CD4-positive, CD25-positive, alpha-beta regulatory T cell (primary cell): ENCODE data around the gene GRHL1. TPM values are rescaled to one million over a fixed set of nuclear protein-coding genes. Genes with fewer than 3 reads are reported as not detected.
A peak's percentile ranks its signal among the peaks of the same experiment; 100 is the strongest.

Source experiments
- ATAC-seq, 2 donors: fragments of 150-1000 bp; cut with Tn5 transposase; one replicate each; pipeline ENCODE4 v1.10.0; 2021; ENCODE audit warnings: low read depth in 2 of 2, moderate number of reproducible peaks in 2 of 2, moderate library complexity in 1 of 2
- DNase-seq, 3 donors: peaks; one replicate each; pipeline versions ENCODE4 v3.0.0 to v3.0.0-alpha.2; 2012 to 2022; ENCODE audit warnings: mixed read lengths in 1 of 3
- H3K27ac ChIP-seq: one replicate; pipeline ENCODE4 v1.7.0; 2013; ENCODE audit warnings: mild to moderate bottlenecking, low read length; ENCODE audit not compliant: insufficient read depth, poor library complexity, severe bottlenecking
- H3K27me3 ChIP-seq: one replicate; pipeline ENCODE4 v1.7.0; 2013; ENCODE audit warnings: low read length; ENCODE audit not compliant: control insufficient read depth, insufficient read depth
- H3K36me3 ChIP-seq: one replicate; pipeline ENCODE4 v1.7.0; 2013; ENCODE audit warnings: mild to moderate bottlenecking, low read length, moderate library complexity; ENCODE audit not compliant: control insufficient read depth, insufficient read depth
- H3K4me1 ChIP-seq: 2 replicates; pipeline ENCODE4 v1.7.0; 2013; ENCODE audit warnings: mild to moderate bottlenecking, low read length; ENCODE audit not compliant: insufficient read depth, control insufficient read depth, poor library complexity, severe bottlenecking
- H3K4me3 ChIP-seq: one replicate; pipeline ENCODE4 v1.7.0; 2013; ENCODE audit warnings: low read depth, mild to moderate bottlenecking, low read length, moderate library complexity
- H3K9me3 ChIP-seq, 2 experiments: 1 replicate in 1 of 2; 2 replicates in 1 of 2; pipeline ENCODE4 v1.7.0; 2013; ENCODE audit warnings: low read length in 2 of 2, mild to moderate bottlenecking in 1 of 2, moderate library complexity in 1 of 2; ENCODE audit not compliant: control insufficient read depth in 2 of 2
- H3K27ac Mint-ChIP-seq, 3 donors: one replicate each; pipeline ENCODE4 v1.8.0; 2020 to 2022; ENCODE audit warnings: mild to moderate bottlenecking in 3 of 3, mixed read lengths in 3 of 3, moderate library complexity in 2 of 3
- H3K27me3 Mint-ChIP-seq: one replicate; pipeline ENCODE4 v1.8.0; 2022; ENCODE audit warnings: mild to moderate bottlenecking, mixed read lengths
- H3K36me3 Mint-ChIP-seq: one replicate; pipeline ENCODE4 v1.8.0; 2020; ENCODE audit warnings: mixed read lengths
- H3K4me1 Mint-ChIP-seq, 4 donors: one replicate each; pipeline ENCODE4 v1.8.0; 2020 to 2022; ENCODE audit warnings: mixed read lengths in 4 of 4, mild to moderate bottlenecking in 1 of 4
- H3K4me3 Mint-ChIP-seq, 4 donors: one replicate each; pipeline ENCODE4 v1.8.0; 2020 to 2022; ENCODE audit warnings: mild to moderate bottlenecking in 4 of 4, mixed read lengths in 4 of 4, moderate library complexity in 3 of 4
- H3K9me3 Mint-ChIP-seq, 7 donors: one replicate each; pipeline ENCODE4 v1.8.0; 2020 to 2022; ENCODE audit warnings: mixed read lengths in 7 of 7, mild to moderate bottlenecking in 3 of 7, moderate library complexity in 2 of 7
- polyA plus RNA-seq, 4 donors: library from polyadenylated mRNA; unstranded; fragments of 300-500 nt; fragmentation: Illumina TruSeq; gene quantifications; one replicate each; pipeline ENCODE4 v1.2.3, GENCODE V29; 2021
- total RNA-seq: library from RNA; stranded (reverse); gene quantifications from one replicate; pipeline ENCODE4 v1.2.3, GENCODE V29; 2022

Gene GRHL1
- total and polyA plus RNA-seq, 5 donors from 2014 or later: 0.06 to 1.8 (median 0.24) TPM; not detected in 1

DNA sequence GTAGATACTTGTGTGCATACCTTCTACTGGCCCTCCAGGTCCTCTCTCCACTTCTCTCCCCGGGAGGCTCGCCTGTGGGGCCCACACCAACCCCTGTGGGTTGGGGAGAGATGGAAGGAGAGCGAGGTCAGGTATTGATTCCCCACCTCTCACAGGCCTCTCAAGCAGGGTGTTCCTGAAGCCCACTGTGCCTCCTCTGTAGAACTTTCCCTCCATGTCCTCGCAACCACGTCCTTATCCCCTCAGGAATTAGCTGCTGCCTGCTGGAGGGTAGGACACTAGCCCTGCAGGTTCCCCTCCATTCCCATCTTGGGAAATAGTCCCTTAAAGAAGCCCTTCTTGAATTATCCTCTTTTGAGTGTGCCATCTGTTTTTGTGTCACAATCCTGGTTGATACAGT is 52.9 kb downstream of the GRHL1 start:
- Mint-ChIP-seq H3K4me3 (no peak overlapping the region), H3K9me3 (peaks cover 0 to 3% (median 0%) of the 10 kb centered on the region in 7 donors), H3K4me1 (peaks cover 6 to 28% (median 17%) of the 10 kb centered on the region in 4 donors), H3K27ac (peak overlapping the region; percentile 21 to 47 (median 34)), H3K36me3 (no peaks in the 10 kb centered on the region), H3K27me3 (peaks cover 7% of the 10 kb centered on the region)
- H3K27me3 ChIP-seq: no peaks in the 10 kb centered on the region
- no peaks in the 10 kb centered on the region for H3K9me3 ChIP-seq
- H3K27ac ChIP-seq: no peak overlapping the region
- DNase-seq (no peak), ATAC-seq (no peak)
- H3K36me3 ChIP-seq: no peaks in the 10 kb centered on the region
- H3K4me1 ChIP-seq: peaks cover 15% of the 10 kb centered on the region
- no peak overlapping the region for H3K4me3 ChIP-seq

DNA sequence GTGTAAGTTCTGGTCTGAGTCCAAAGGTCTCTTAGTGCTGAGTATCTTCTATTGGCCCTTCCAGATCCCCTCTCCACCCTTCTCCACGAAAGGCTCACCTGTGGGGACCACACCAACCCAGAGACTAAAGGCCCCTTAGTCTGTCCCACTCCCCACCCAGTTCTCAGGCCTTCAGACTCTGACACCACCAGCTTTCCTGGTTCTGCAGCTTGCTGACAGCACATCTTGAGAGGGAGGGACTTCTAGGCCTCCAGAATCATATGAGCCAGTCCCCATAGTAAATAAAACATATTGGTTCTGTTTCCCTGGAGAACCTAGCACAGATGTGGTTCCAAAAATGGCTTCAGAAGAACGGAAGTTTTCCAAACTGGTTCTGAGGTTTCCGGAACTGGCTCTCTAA is 53.3 kb downstream of the GRHL1 start:
- peaks cover 15% of the 10 kb centered on the region for H3K4me1 ChIP-seq
- Mint-ChIP-seq H3K4me1 (peaks cover 6 to 28% (median 17%) of the 10 kb centered on the region in 4 donors), H3K9me3 (peaks cover 0 to 3% (median 0%) of the 10 kb centered on the region in 7 donors), H3K36me3 (no peaks in the 10 kb centered on the region), H3K4me3 (no peak overlapping the region), H3K27ac (peak overlapping the region in 2 of 3 donors; percentile 21 to 47), H3K27me3 (peaks cover 7% of the 10 kb centered on the region)
- ATAC-seq (no peak), DNase-seq (no peak)
- H3K9me3 ChIP-seq: no peaks in the 10 kb centered on the region
- no peak overlapping the region for H3K27ac ChIP-seq
- no peaks in the 10 kb centered on the region for H3K36me3 ChIP-seq
- H3K4me3 ChIP-seq: no peak overlapping the region
- no peaks in the 10 kb centered on the region for H3K27me3 ChIP-seq

DNA sequence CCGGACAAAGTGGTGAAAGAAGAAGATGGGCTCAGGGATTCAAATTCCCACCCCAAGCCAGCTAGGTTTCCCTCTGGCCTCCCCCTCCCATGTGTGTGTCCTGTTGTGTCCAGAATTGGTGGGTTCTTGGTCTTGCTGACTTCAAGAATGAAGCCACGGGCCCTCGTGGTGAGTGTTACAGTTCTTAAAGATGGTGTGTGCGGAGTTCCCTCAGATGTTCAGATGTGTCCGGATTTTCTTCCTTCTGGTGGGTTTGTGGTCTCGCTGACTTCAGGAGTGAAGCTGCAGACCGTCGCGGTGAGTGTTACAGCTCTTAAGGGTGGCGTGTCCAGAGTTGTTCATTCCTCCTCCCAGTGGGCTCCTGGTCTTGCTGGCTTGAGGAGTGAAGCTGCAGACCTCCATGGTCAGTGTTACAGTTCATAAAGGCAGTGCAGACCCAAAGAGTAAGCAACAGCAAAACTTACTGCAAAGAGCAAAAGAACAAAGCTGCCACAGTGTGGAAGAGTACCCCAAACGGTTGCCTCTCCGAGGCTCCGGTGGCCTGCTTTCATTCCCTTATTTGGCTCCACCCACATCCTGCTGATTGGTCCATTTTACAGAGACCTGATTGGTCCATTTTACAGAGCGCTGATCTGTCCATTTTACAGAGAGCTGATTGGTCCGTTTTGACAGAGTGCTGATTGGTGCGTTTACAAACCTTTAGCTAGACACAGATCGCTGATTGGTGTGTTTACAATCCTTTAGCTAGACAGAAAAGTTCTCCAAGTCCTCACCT is 54.2 kb downstream of the GRHL1 start:
- H3K27ac ChIP-seq: no peak overlapping the region

DNA sequence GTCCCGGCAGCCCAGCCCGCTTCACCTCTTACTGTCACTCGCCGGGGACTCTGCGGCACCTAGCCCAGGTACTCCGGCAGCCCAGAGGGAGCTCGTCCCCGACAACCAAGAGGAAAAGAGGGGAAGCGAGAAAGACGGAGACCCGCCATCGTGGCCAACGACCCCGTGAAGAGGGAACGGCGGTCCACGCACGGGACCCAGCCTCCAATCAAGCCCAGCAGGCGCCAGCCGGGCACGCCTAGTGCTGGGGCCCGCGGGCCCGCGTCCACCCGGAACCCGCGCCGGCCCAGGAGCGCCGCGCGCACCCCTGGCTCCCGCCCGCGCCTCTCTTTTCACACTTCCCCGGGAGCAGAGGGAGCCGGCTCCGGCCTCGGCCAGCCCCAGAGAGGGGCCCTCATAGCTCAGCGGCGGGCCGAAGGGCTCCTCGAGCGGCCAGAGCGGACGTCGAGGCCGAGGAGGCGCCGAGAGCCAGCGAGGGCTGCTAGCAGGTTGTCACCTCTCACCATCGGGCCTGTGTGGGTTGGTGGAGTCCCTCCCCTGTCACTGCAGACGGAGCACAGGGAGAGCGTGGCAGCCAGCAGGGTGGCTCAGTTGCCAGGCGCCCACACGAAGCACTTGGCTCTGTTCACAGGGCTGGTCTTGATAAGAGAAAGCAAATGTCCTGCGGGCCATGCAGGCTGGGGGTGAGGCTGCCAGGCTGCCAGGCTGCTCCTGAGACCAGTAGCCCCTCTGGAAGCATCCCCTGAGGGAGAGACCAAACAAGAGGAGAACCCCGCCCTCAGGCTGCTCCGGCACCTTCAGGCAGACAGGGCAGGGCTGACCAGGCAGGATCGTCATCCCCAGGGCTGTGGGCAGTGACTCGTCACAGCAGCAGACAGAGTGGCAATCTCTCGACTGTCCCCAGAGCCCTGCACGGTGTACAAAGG is 55.0 kb downstream of the GRHL1 start:
- ATAC-seq (no peak), DNase-seq (no peak)
- no peak overlapping the region for H3K4me3 Mint-ChIP-seq
- Histone ChIP-seq H3K27ac (no peak overlapping the region), H3K27me3 (no peaks in the 10 kb centered on the region), H3K36me3 (no peaks in the 10 kb centered on the region), H3K4me3 (no peak overlapping the region), H3K9me3 (no peaks in the 10 kb centered on the region), H3K4me1 (peaks cover 13% of the 10 kb centered on the region)
- no peaks in the 10 kb centered on the region for H3K36me3 Mint-ChIP-seq
- peaks cover 0 to 3% (median 0%) of the 10 kb centered on the region in 7 donors for H3K9me3 Mint-ChIP-seq
- H3K27ac Mint-ChIP-seq: peak overlapping the region in 1 of 3 donors; percentile 47
- peaks cover 7% of the 10 kb centered on the region for H3K27me3 Mint-ChIP-seq
- H3K4me1 Mint-ChIP-seq: peaks cover 6 to 23% (median 13%) of the 10 kb centered on the region in 4 donors

More for the DNA sequence above, 54.2 kb downstream of the GRHL1 start:
- ATAC-seq (no peak), DNase-seq (no peak)
- H3K27ac Mint-ChIP-seq: peak overlapping the region in 2 of 3 donors; percentile 6 to 47
- peaks cover 15% of the 10 kb centered on the region for H3K4me1 ChIP-seq
- peaks cover 0 to 3% (median 0%) of the 10 kb centered on the region in 7 donors for H3K9me3 Mint-ChIP-seq
- H3K9me3 ChIP-seq: no peaks in the 10 kb centered on the region
- H3K27me3 ChIP-seq: no peaks in the 10 kb centered on the region
- no peaks in the 10 kb centered on the region for H3K36me3 Mint-ChIP-seq
- no peak overlapping the region for H3K4me3 ChIP-seq
- peaks cover 6 to 25% (median 17%) of the 10 kb centered on the region in 4 donors for H3K4me1 Mint-ChIP-seq
- H3K36me3 ChIP-seq: no peaks in the 10 kb centered on the region
- H3K27me3 Mint-ChIP-seq: peaks cover 7% of the 10 kb centered on the region
- no peak overlapping the region for H3K4me3 Mint-ChIP-seq

DNA sequence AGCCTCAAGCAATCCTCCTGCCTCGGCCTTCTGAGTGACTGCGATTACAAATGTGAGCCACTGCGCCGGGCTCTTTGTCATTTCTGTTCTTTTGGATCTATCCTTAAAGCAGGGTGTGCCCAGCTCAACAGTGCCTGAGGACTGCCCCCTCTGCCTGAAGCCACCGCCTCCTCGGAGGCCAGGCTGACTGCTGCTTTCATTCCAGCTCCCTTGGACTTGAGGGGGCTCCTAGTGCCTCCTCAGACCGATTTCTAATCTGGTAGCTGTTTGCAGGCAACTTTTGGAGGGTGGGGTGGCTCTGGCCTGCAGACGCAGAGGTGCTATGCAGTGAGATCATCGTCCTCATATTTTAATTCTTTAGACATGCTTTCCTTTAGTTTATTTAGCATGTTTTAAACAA is 55.9 kb downstream of the GRHL1 start:
- Mint-ChIP-seq H3K36me3 (no peaks in the 10 kb centered on the region), H3K9me3 (peaks cover 0 to 3% (median 0%) of the 10 kb centered on the region in 7 donors), H3K27ac (no peak overlapping the region), H3K4me3 (no peak overlapping the region), H3K4me1 (peaks cover under 1 to 14% (median 5%) of the 10 kb centered on the region in 4 donors), H3K27me3 (peaks cover 7% of the 10 kb centered on the region)
- H3K4me1 ChIP-seq: peaks cover 5% of the 10 kb centered on the region
- DNase-seq (no peak), ATAC-seq (no peak)
- no peak overlapping the region for H3K4me3 ChIP-seq
- no peak overlapping the region for H3K27ac ChIP-seq
- no peaks in the 10 kb centered on the region for H3K27me3 ChIP-seq
- H3K36me3 ChIP-seq: no peaks in the 10 kb centered on the region
- H3K9me3 ChIP-seq: no peaks in the 10 kb centered on the region

DNA sequence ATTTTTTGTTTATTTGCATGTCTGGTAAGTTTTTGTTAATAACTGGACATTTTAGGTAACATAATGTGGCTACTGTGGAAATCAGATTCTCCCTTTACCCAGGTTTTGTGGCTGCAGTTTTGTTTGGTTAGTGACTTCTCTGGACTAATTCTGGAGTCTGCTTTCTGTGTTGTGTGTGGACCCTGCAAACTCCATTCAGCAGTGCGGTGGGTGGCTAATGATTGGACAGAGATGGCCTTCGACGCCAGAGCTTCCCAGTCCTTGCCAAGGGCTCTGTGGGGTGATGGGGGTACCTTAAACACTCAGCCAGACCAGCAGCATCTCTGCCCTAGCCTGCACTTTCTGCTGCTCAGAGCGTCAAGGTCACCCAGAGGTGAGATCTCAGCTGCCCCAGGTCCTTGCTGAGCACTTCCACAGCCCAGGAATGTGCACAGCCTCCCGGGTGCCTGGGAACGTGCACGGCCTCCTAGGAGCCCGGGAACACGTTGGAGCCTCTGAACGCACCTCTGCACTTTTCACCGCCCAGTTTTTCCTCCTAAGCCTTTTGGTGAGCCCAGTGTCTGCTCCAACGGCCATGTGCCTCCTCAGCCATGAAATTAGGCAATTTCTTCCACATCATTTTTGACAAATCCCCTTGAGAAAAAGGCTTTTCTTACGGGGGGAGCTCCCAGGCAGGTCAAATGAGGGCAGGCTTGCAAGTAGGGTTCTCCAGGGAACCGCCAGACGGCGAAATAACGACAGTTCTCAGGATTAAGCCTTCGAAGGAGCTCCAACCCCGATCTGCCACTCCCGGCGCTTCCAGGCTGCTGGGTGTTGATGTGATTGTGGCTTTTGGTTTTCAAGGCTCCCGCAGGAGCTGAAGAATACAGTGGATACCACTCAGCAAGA is 56.7 kb downstream of the GRHL1 start:
- Histone ChIP-seq H3K27me3 (no peaks in the 10 kb centered on the region), H3K4me1 (no peaks in the 10 kb centered on the region), H3K4me3 (no peak overlapping the region), H3K36me3 (no peaks in the 10 kb centered on the region), H3K9me3 (no peaks in the 10 kb centered on the region), H3K27ac (no peak overlapping the region)
- no peak for ATAC-seq
- Mint-ChIP-seq H3K4me3 (no peak overlapping the region), H3K9me3 (peaks cover 0 to 3% (median 0%) of the 10 kb centered on the region in 7 donors), H3K27me3 (peaks cover 7% of the 10 kb centered on the region), H3K36me3 (no peaks in the 10 kb centered on the region), H3K27ac (no peak overlapping the region), H3K4me1 (peaks cover 0 to 11% (median 4%) of the 10 kb centered on the region in 4 donors)
- DNase-seq: no peak

DNA sequence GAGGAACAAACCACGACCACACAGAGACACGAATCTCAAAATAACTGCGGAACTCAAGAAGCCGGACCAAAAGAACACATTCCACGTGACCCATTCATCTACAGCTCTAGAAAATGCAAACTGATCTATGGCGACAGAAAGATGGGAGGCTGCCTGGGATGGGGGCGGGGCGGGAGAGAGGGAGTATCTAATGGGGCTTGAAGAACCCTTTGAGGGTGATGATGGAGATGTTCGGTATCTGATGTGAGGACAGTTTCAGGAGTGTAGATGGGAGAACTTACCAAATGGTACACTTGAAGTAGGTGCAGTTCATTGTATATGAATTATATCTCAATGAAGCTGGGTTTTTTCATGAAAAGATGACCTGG is 57.3 kb downstream of the GRHL1 start:
- Histone ChIP-seq H3K4me3 (no peak overlapping the region), H3K4me1 (no peaks in the 10 kb centered on the region), H3K27ac (no peak overlapping the region), H3K36me3 (no peaks in the 10 kb centered on the region), H3K27me3 (no peaks in the 10 kb centered on the region), H3K9me3 (no peaks in the 10 kb centered on the region)
- no peaks in the 10 kb centered on the region for H3K36me3 Mint-ChIP-seq
- ATAC-seq (no peak), DNase-seq (no peak)
- H3K27ac Mint-ChIP-seq: no peak overlapping the region
- H3K4me1 Mint-ChIP-seq: peaks cover 0 to 8% (median 3%) of the 10 kb centered on the region in 4 donors
- H3K9me3 Mint-ChIP-seq: peaks cover 0 to 3% (median 0%) of the 10 kb centered on the region in 7 donors
- peaks cover 7% of the 10 kb centered on the region for H3K27me3 Mint-ChIP-seq
- H3K4me3 Mint-ChIP-seq: no peak overlapping the region
